ENCODE results near the gene UGGT2.

GRCh38 chr13:95948656-95949055, 104.5 kb downstream of the UGGT2 start:
- TF ChIP-seq POLR2A (IDR thresholded peaks at IDR 0.05) (no peak), CTCF (IDR thresholded peaks at IDR 0.05) (no peak), EP300 (IDR thresholded peaks at IDR 0.05) (no peak), POLR2AphosphoS5 (IDR thresholded peaks at IDR 0.05) (no peak)
